IMR-90 (cell line): ENCODE measurements around the gene FOXN3.

Source experiments
- BHLHE40 ChIP-seq: fragments of 150-350 bp; IDR thresholded peaks from 2 replicates; pipeline ENCODE4 v1.6.1; 2016; ENCODE audit warnings: mild to moderate bottlenecking, low read depth, low read length
- CTCF ChIP-seq: conservative IDR thresholded peaks from 2 replicates; pipeline ENCODE4 v1.5.1; 2012; ENCODE audit warnings: mild to moderate bottlenecking, low read depth, low read length, improper control_type of control experiment
- MAZ ChIP-seq: IDR thresholded peaks from 2 replicates; pipeline ENCODE4 v1.6.1; 2012; ENCODE audit warnings: low read depth, mild to moderate bottlenecking, low read length, improper control_type of control experiment, moderate library complexity, borderline replicate concordance
- NFE2L2 ChIP-seq: fragments of 150-350 bp; IDR thresholded peaks from 2 replicates; pipeline ENCODE4 v1.6.1; 2016; ENCODE audit warnings: low read depth, mild to moderate bottlenecking, low read length
- POLR2A ChIP-seq: IDR thresholded peaks from 2 replicates; pipeline ENCODE4 v1.6.1; 2012; ENCODE audit warnings: mild to moderate bottlenecking, low read depth, low read length

GRCh38 chr14:89201645-89202044 is 215.4 kb downstream of the FOXN3 start:
- no peak for TF ChIP-seq CTCF
- TF ChIP-seq POLR2A, result no peak
- TF ChIP-seq NFE2L2, result no peak
- TF ChIP-seq MAZ, result no peak
- TF ChIP-seq BHLHE40, result no peak
